SK-N-SH (cell line): Measurements from ENCODE around the gene DDX17. TPM values are rescaled to one million over a fixed set of nuclear protein-coding genes. Genes with fewer than 3 reads are reported as not detected.

ENCODE experiments used
- CTCF ChIA-PET: fragments of 300-600, 350-600 bp; formaldehyde crosslinking; extraction: SDS; loops from one replicate; lab custom pipeline; 2021; lab: Yijun Ruan, JAX
- POLR2A ChIA-PET: fragments of 350-600 bp; sonication (Branson Sonifier 250); formaldehyde crosslinking; extraction: SDS; loops from one replicate; lab custom pipeline; 2020; ENCODE audit warnings: antibody characterized with exemption, inconsistent platforms; lab: Yijun Ruan, JAX
- DNase-seq: peaks from one replicate; pipeline ENCODE4 v3.0.0; 2012
- H2AFZ ChIP-seq: fragments of 200-600 bp; sonication (generic); 2 replicates; pipeline ENCODE4 v1.8.1; 2016; ENCODE audit warnings: antibody characterized with exemption, mild to moderate bottlenecking, low read depth
- H3F3A ChIP-seq: fragments of 200-600 bp; sonication (generic); replicated peaks from 2 replicates; pipeline ENCODE3; 2016; ENCODE audit warnings: antibody characterized with exemption, mild to moderate bottlenecking; ENCODE audit not compliant: insufficient read depth
- H3K27ac ChIP-seq, 2 experiments: fragments of 200-500 bp in 1 of 2; fragments of 200-600 bp in 1 of 2; sonication (Bioruptor generic) in 1 of 2; sonication (generic), shearing (Covaris generic) in 1 of 2; 2 replicates each; pipeline versions ENCODE4 v1.5.1 to v1.6.1; 2014 to 2016; ENCODE audit warnings: low read depth in 2 of 2, inconsistent platforms in 1 of 2, low read length in 1 of 2, mild to moderate bottlenecking in 1 of 2, mixed read lengths in 1 of 2
- H3K27me3 ChIP-seq: fragments of 200-600 bp; sonication (generic), shearing (Covaris generic); 2 replicates; pipeline ENCODE4 v1.6.1; 2016; ENCODE audit warnings: mixed run types; ENCODE audit not compliant: insufficient read depth
- H3K36me3 ChIP-seq, 2 experiments: fragments of 200-500 bp in 1 of 2; fragments of 200-600 bp in 1 of 2; sonication (Bioruptor generic) in 1 of 2; sonication (generic) in 1 of 2; replicated peaks in 1 of 2; 2 replicates each; pipeline versions ENCODE3 to v1.5.1; 2014 to 2016; ENCODE audit warnings: low read length in 1 of 2, mild to moderate bottlenecking in 1 of 2; ENCODE audit not compliant: insufficient read depth in 2 of 2, control insufficient read depth in 1 of 2
- H3K4me1 ChIP-seq, 2 experiments: fragments of 200-500 bp in 1 of 2; fragments of 200-600 bp in 1 of 2; sonication (Bioruptor generic) in 1 of 2; sonication (generic), shearing (Covaris generic) in 1 of 2; 2 replicates each; pipeline versions ENCODE4 v1.5.1 to v1.6.1; 2014 to 2016; ENCODE audit warnings: low read depth in 1 of 2, low read length in 1 of 2, mixed run types in 1 of 2; ENCODE audit not compliant: insufficient read depth in 2 of 2, control insufficient read depth in 1 of 2
- H3K4me2 ChIP-seq: fragments of 200-600 bp; sonication (generic), shearing (Covaris generic); 2 replicates; pipeline ENCODE4 v1.6.1; 2017; ENCODE audit warnings: mixed run types
- H3K4me3 ChIP-seq, 2 experiments: fragments of 200-500 bp in 1 of 2; fragments of 200-600 bp in 1 of 2; sonication (Bioruptor generic) in 1 of 2; sonication (generic), shearing (Covaris generic) in 1 of 2; 2 replicates each; pipeline versions ENCODE4 v1.5.1 to v1.8.1; 2014 to 2016; ENCODE audit warnings: low read depth in 2 of 2, inconsistent platforms in 1 of 2, low read length in 1 of 2, mild to moderate bottlenecking in 1 of 2, mixed read lengths in 1 of 2, moderate library complexity in 1 of 2
- H3K79me2 ChIP-seq: fragments of 200-600 bp; sonication (generic); 2 replicates; pipeline ENCODE4 v1.8.1; 2017; ENCODE audit warnings: mild to moderate bottlenecking; ENCODE audit not compliant: insufficient read depth
- H3K9ac ChIP-seq: fragments of 200-600 bp; sonication (generic); 2 replicates; pipeline ENCODE4 v1.6.1; 2017; ENCODE audit warnings: mixed run types
- H3K9me2 ChIP-seq: fragments of 200-600 bp; sonication (generic); 2 replicates; pipeline ENCODE4 v1.6.1; 2017; ENCODE audit warnings: mixed run types
- H3K9me3 ChIP-seq: fragments of 200-600 bp; sonication (generic); 2 replicates; pipeline ENCODE4 v1.6.1; 2017; ENCODE audit warnings: mixed run types, mild to moderate bottlenecking, moderate library complexity
- H4K20me1 ChIP-seq: fragments of 200-600 bp; sonication (generic); 2 replicates; pipeline ENCODE4 v1.6.1; 2017; ENCODE audit warnings: mild to moderate bottlenecking, mixed run types; ENCODE audit not compliant: insufficient read depth
- JUND ChIP-seq: IDR thresholded peaks from 2 replicates; pipeline ENCODE4 v1.4.0; 2012
- NFIC ChIP-seq: IDR thresholded peaks from 2 replicates; pipeline ENCODE4 v1.4.0; 2012; ENCODE audit warnings: borderline replicate concordance
- RFX5 ChIP-seq: IDR thresholded peaks from 2 replicates; pipeline ENCODE4 v1.6.1; 2012; ENCODE audit warnings: mild to moderate bottlenecking, improper control_type of control experiment, low read length
- SIN3A ChIP-seq: IDR thresholded peaks from 2 replicates; pipeline ENCODE4 v1.6.1; 2012; ENCODE audit warnings: low read depth, mild to moderate bottlenecking, low read length, moderate library complexity, borderline replicate concordance
- SMC3 ChIP-seq: IDR thresholded peaks from 2 replicates; pipeline ENCODE4 v1.6.1; 2012; ENCODE audit warnings: low read depth, low read length, improper control_type of control experiment
- WGBS: methylation state at CpG from one replicate; pipeline ENCODE4 v1.1.6; 2017; ENCODE audit warnings: low lambda C conversion rate; 5-methylcytosine and 5-hydroxymethylcytosine counted together
- polyA plus RNA-seq, 3 experiments: library from polyadenylated mRNA; depleted of rRNA; stranded (reverse); fragments of >200 nt; gene quantifications; 2 replicates each; pipeline ENCODE4 v1.2.3, GENCODE V29; 2012
- TF ChIP-seq, protein P1 (sequence below): IDR thresholded peaks from 2 replicates; pipeline ENCODE4 v1.4.0; 2012; ENCODE audit warnings: low read depth
- TF ChIP-seq, protein P2 (sequence below): IDR thresholded peaks from 2 replicates; pipeline ENCODE4 v1.4.0; 2012; ENCODE audit warnings: low read depth, borderline replicate concordance
- TF ChIP-seq, protein P3 (sequence below): IDR thresholded peaks from 2 replicates; pipeline ENCODE4 v1.6.1; 2012; ENCODE audit warnings: mild to moderate bottlenecking, low read depth, low read length, moderate library complexity
- TF ChIP-seq, protein P4 (sequence below): fragments of 200-600 bp; sonication (generic); IDR thresholded peaks from 2 replicates; pipeline ENCODE4 v1.6.1; 2017; ENCODE audit warnings: antibody characterized with exemption, mild to moderate bottlenecking, moderate library complexity

DDX17 gene
- polyA plus RNA-seq, 1 of the 3 experiments (the other 2 are of a cell fraction): 111 TPM

DNA sequence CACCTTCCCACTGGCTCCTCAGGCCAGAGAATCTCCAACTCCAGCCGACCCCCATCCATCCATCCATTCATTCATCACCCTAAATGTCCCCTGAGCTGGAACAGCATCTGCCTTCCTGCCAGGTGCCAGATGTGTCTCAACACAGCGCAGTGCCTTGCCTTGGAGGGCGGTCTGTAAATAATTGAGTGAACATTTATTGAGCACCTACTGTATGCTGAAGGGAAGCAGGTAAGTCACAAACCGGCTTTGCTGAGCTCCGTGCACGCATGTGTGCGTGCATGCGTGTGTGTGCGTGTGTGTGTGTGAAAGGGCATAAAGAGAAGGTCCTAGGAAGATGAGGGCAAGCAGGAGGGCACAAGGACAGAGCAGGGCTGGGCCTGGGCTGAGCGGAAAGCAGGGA lies 61.3 kb downstream of the DDX17 start:
- H3K27me3 ChIP-seq: no peaks in the 10 kb centered on the region
- WGBS: 85% methylated on average over 10 of the region's 10 CpGs
- no peaks in the 10 kb centered on the region for H3K36me3 ChIP-seq
- ChIA-PET POLR2A (no interaction called here), CTCF (no interaction called here)
- TF ChIP-seq, protein P1, sequence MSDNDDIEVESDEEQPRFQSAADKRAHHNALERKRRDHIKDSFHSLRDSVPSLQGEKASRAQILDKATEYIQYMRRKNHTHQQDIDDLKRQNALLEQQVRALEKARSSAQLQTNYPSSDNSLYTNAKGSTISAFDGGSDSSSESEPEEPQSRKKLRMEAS: no peak
- TF ChIP-seq, protein P2, sequence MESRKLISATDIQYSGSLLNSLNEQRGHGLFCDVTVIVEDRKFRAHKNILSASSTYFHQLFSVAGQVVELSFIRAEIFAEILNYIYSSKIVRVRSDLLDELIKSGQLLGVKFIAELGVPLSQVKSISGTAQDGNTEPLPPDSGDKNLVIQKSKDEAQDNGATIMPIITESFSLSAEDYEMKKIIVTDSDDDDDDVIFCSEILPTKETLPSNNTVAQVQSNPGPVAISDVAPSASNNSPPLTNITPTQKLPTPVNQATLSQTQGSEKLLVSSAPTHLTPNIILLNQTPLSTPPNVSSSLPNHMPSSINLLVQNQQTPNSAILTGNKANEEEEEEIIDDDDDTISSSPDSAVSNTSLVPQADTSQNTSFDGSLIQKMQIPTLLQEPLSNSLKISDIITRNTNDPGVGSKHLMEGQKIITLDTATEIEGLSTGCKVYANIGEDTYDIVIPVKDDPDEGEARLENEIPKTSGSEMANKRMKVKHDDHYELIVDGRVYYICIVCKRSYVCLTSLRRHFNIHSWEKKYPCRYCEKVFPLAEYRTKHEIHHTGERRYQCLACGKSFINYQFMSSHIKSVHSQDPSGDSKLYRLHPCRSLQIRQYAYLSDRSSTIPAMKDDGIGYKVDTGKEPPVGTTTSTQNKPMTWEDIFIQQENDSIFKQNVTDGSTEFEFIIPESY: no peak
- TF ChIP-seq SIN3A: no peak
- TF ChIP-seq, protein P3, sequence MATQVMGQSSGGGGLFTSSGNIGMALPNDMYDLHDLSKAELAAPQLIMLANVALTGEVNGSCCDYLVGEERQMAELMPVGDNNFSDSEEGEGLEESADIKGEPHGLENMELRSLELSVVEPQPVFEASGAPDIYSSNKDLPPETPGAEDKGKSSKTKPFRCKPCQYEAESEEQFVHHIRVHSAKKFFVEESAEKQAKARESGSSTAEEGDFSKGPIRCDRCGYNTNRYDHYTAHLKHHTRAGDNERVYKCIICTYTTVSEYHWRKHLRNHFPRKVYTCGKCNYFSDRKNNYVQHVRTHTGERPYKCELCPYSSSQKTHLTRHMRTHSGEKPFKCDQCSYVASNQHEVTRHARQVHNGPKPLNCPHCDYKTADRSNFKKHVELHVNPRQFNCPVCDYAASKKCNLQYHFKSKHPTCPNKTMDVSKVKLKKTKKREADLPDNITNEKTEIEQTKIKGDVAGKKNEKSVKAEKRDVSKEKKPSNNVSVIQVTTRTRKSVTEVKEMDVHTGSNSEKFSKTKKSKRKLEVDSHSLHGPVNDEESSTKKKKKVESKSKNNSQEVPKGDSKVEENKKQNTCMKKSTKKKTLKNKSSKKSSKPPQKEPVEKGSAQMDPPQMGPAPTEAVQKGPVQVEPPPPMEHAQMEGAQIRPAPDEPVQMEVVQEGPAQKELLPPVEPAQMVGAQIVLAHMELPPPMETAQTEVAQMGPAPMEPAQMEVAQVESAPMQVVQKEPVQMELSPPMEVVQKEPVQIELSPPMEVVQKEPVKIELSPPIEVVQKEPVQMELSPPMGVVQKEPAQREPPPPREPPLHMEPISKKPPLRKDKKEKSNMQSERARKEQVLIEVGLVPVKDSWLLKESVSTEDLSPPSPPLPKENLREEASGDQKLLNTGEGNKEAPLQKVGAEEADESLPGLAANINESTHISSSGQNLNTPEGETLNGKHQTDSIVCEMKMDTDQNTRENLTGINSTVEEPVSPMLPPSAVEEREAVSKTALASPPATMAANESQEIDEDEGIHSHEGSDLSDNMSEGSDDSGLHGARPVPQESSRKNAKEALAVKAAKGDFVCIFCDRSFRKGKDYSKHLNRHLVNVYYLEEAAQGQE: no peak
- no peak for TF ChIP-seq JUND
- TF ChIP-seq NFIC: no peak
- TF ChIP-seq SMC3: no peak
- no peak for TF ChIP-seq RFX5
- TF ChIP-seq, protein P4, sequence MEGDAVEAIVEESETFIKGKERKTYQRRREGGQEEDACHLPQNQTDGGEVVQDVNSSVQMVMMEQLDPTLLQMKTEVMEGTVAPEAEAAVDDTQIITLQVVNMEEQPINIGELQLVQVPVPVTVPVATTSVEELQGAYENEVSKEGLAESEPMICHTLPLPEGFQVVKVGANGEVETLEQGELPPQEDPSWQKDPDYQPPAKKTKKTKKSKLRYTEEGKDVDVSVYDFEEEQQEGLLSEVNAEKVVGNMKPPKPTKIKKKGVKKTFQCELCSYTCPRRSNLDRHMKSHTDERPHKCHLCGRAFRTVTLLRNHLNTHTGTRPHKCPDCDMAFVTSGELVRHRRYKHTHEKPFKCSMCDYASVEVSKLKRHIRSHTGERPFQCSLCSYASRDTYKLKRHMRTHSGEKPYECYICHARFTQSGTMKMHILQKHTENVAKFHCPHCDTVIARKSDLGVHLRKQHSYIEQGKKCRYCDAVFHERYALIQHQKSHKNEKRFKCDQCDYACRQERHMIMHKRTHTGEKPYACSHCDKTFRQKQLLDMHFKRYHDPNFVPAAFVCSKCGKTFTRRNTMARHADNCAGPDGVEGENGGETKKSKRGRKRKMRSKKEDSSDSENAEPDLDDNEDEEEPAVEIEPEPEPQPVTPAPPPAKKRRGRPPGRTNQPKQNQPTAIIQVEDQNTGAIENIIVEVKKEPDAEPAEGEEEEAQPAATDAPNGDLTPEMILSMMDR: no peak
- no peaks in the 10 kb centered on the region for H3K4me1 ChIP-seq
- H3K4me2 ChIP-seq: no peak overlapping the region
- no peak overlapping the region for H2AFZ ChIP-seq
- H3K9me2 ChIP-seq: no peaks in the 10 kb centered on the region
- no peak overlapping the region for H3K4me3 ChIP-seq
- no peaks in the 10 kb centered on the region for H4K20me1 ChIP-seq
- H3F3A ChIP-seq: no peaks in the 10 kb centered on the region
- no peak overlapping the region for H3K27ac ChIP-seq
- H3K79me2 ChIP-seq: no peaks in the 10 kb centered on the region
- no peak for DNase-seq
- H3K9ac ChIP-seq: no peak overlapping the region
- H3K9me3 ChIP-seq: no peaks in the 10 kb centered on the region
